Measurements from ENCODE around the gene PFKFB2.
"Not testable (repeated sequence)": the region's sequence is repeated elsewhere in the genome, so short reads cannot be mapped to it uniquely, and the experiment has no call there.

The PFKFB2 gene

DNA sequence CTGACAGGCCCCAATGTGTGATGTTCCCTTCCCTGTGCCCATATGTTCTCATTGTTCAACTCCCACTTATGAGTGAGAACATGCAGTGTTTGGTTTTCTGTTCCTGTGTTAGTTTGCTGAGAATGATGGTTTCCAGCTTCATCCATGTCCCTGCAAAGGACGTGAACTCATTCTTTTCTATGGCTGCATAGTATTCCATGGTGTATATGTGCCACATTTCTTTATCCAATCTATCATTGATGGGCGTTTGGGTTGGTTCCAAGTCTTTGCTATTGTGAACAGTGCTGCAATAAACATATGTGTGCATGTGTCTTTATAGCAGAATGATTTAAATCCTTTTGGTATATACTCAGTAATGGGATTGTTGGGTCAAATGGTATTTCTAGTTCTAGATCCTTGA, 11.7 kb upstream of the PFKFB2 start:
- not testable (repeated sequence) for DNase-seq

DNA sequence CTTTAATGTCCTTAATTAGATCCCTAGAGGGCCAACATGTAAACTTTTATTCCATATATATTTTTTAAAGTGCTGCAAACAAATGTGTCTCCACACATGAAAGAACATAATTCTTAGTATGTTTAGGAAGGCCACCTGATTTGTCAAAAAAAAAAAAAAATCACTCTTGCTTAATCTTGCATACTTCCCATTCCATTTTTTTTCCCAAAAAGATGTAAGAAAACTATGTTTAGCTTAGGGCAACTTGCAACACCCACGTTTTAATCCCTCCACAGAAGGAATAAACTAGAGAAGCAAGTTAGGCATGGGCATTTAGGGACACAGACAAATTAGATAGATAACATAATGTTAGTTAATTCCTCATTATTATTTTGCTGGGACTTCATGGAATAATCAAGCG, 7.6 kb upstream of the PFKFB2 start:
- no peak for DNase-seq

DNA sequence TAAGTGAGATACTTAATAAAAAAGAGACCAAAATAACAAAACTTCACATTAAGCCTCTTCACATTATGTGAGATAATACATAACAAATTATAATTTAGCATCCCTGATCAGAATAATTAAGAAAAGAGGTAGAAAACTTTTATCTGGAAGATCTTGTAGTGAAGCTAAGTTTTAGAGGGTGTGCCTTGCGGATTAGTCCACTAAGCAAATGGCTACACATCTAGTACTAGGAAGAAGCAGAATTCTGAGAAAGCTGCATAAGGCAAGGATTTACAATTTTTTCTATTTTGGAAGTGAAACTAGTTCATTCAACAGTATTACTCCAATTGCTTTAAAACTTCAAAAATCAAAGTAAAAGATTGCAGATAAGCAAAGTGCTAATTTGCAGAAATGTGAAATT, 5.6 kb upstream of the PFKFB2 start:
- no peak for DNase-seq

DNA sequence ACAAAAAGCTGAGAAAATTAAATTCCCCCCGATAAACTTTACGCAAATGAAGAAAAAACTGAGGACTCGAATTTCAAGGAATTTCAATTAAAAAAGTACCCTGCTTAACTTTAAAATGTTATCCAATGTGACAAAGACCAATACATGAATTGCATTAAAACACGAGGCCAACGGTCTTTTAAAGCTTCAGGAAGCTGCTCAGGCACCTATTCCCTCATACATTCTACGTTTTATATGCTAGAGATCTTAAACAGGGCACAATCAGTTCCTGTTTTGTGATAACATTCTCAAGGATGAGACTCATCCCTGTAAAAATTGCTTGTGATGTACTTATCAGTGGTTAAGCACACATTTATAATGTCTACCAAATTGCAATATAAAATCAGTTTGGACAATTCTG, 5.0 kb upstream of the PFKFB2 start:
- DNase-seq: no peak

DNA sequence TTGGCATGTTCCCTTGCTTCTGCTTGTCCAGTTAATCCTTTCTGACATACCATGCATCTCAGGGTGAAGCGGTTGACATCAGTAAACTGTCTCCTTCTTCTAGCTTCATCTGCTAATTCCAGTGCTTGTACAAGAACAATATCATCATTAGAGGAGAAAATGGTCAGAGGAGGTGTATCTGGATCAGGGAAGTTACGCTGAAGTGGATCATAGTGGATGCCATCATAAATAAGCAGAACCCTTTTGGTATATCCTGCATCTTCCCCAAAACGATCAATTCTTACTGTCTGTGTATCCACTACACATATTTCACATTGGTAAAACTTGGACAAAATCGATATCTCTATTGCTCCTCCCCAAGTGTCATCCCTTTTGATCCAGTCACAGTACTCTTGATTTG, 4.0 kb upstream of the PFKFB2 start:
- DNase-seq: no peak

DNA sequence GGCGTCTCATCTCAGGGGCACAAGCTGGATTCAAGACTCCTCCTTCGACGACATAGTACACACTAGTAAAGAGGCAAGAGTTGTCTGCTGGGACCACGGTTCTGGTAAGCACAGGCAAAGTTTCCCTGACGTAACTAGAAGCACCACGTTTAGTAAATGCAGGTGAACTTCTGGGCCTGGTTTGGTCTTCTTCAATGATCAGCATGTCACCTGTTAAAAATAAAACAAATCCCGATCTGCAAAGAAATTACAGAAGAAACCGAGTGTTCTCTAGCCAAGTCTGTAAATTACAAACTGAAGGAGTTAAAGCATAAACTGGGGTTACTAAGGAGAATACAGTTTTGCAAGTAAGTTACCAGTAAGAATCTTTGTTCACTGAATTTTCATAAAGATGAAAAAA, 3.6 kb upstream of the PFKFB2 start:
- no peak for DNase-seq

DNA sequence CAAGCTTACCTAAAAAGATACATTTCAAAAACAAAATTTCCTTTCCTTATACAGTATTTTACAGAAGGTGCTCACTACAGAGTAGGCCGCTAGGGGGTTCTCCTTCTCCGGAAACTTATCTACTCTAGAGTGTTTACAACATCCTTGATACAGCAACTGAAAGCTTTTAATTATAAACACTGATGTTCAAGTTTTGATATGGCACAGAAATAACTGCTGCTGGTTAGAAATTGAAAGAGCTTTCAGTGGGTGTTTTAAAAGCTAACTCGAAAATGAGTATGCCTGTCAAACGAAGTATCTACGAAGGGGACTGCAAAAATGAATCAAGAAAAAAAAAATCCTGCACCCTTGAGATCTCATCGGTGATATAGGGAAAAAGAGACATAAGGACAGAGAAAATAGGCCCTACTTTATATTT, 3.1 kb upstream of the PFKFB2 start:
- DNase-seq: no peak

DNA sequence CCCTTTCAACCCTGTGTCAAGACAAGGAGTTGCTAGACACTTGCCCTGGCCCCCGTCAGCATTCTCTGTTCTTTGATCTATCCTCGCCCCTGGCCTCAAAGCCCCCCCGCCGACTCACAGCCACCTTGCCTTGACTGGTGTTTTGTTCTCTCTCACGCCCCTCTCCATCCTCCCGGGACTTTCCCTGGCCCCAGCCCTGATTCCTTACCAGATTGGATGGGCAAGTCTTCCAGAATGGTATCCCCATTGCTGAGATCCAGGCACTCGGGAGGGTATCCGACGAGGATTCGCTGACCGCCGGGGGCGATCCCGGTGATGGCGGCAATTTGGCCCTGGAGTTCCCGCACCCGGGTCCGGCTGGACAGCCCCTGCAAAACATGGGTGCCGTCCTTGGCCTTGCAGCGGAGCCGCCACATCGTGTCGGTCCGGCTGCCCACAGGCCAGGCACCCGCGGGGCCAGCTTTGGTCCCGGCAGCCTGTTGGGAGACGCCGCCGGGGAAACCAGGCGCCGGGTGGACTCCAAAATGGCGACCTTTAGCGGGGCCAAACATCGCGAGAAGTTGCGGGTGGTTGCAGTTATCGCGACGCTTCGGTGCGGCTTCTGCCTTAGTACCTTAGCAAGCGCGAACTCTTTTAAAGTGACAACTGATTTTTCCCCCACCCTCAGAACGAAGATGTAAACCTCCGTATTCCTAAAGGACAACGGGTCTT, 2.4 kb upstream of the PFKFB2 start:
- peak; percentile 61 for DNase-seq

DNA sequence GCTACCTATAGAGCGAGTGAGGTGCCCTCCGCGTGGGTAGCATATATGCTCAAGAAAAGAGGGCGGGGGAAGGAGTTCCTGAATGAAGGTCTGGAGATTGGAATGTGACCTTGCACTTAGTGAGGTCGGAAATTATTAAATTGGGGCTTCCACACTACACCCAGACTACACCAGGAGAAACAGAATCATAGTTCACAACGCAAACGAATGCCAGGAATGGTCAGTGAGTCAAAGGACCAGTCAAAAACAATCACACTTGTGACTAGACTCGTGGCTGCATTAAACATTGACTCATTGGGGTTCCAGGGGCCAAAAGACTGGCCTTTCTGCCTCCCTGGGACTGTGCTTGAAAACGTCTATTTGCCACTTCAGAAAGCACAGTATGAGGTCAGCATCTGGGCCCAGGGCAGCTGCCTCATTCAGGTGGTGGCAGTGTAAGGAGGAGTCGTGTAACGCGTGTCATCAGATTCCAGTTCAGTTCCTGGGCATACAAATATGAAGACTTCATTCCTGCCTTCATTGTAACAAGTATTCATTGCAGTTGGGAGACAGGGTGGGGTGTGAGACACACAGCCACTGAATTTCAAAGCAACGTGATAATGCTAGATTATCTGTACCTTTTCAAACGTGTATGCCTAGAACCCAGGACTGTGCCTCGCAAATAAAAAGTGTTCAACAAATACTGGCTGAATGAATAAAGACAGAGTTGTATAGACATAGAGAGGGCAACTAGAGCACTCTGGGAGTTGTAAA, 1.7 kb upstream of the PFKFB2 start, which contains the start of gene YOD1:
Gene YOD1 (minus strand): TSS at position 18 of the 753 bp plus-strand sequence. CDS start 178 bp downstream, outside the sequence.
- peak; percentile 40 for DNase-seq

DNA sequence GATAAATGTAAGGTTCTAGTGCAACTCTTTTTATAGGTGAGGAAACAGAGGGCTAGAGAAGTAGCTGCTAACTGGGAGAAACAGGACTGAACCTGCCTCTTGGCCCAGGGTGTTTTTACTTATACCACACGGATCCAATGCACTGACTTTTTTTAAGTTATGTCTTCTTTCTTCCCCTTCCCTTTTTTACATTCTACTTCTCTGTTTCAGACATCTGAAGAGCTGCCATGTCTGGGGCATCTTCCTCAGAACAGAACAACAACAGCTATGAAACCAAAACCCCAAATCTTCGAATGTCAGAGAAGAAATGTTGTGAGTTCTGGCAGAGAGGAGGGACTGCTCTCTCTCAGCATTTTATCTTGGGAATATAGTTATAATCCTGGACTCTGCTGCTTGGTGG, 1.4 kb downstream of the PFKFB2 start:
- DNase-seq: no peak

DNA sequence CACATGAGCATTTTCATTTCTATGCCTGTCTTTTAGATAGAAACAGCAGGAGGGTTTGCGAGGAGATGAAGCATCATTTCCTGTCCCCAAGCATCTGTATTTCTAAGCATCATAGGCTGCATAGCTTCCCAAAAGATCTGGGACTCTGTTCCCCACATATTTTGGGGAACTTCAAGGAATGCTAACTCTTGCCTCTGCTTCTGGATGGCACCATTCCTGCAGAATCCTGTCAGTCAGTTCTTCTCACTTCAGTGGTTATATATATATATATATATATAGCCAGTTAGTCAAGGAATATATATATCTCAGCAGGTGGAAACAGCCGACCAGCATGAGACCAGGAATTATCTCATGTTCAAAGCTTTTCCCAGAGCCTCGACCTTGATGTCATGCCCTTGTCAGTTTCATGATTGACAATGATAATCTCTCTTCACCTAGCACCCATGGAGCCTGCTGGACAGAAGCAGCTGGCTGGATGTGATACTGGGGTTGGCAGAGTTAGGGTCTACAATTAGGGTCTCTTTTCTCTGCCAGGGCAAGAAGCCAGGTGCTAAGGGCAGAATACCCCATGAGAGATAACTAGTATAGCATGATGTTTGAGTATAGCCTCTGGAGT, 2.4 kb downstream of the PFKFB2 start:
- no peak for DNase-seq

DNA sequence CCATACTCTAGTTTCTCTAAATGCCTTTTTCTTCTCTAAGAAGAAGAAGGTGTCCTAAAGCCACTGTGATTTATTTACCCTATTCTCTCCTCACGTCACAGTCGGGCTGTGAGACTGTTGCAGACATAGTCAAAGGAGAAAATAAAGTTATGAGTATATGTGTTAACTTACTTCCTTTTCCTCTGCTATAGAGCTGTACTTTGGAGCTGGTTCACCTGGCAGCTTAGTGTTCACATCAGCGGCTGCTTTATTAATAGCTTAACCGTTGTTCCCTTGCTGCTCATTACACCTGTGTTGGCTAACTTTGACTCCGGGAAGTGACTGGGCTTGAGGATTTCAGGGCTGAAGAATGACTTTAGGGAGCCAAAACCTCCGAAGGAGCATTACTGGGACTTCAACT, 3.6 kb downstream of the PFKFB2 start:
- no peak for DNase-seq

DNA sequence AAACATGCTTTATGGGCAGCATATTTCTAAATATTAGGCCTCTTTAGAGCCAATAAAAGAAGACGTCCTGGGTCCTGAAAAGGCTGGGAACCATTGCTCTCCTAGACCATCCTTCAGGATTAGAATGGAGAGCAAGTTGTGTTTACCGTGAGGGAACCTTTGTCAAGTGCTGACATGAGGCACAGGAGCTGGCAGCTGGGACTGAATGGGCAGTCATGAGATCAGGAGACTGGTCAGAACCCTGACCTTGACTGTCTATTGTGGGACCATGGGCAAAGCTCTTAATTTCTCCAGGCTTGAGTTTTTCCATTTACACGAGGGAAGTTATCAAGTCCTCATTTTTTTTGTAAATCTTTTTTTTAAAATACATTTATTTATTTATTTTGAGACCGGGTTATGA, 5.2 kb downstream of the PFKFB2 start:
- no peak for DNase-seq

DNA sequence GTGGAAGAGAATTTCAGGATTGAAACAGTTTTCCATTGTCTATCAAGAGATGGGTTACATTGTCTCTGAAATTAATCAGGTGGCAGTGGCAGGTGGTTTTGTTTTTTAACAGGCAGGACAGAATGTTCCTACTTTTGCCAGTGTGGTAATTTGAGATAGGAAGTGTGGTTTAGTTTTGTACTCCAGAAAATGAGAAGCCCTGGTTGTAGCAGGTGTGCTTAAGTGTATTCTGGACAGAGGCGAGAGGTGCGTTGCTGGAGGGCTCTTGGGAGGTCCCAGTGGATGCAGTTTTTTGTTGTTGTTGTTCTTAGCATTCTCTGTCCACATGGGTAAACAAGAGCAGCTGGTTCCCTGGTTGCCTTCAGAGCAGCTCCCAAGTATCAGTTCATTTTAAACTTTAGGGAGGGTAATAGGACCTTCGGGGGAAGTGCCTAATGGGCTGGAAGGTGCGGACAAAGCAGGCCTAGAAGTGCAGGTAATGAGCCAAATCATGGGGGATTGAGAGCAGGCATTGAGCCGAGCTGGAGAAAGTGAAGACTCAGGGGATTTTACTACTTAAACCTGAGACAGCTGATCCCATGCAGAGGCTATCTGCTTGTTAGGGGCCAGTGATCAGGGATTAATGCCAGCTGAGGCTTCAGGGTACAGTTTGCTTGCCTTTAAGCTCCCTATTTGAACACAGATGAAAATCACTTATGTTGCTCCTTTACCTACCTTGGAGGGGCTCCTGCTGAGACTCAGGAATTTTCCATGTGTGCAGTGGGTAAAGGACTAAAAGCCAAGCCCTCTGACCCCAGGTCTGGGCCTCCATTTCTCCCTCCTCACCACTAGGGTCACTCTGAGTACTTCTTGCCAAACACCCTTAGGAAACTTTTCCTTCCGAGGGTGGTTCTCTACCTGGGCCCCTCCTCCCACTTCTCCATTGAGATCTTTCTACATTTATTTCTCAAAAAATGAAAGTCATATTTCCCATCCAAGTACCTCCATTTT, 6.1 kb downstream of the PFKFB2 start:
- DNase-seq: no peak

DNA sequence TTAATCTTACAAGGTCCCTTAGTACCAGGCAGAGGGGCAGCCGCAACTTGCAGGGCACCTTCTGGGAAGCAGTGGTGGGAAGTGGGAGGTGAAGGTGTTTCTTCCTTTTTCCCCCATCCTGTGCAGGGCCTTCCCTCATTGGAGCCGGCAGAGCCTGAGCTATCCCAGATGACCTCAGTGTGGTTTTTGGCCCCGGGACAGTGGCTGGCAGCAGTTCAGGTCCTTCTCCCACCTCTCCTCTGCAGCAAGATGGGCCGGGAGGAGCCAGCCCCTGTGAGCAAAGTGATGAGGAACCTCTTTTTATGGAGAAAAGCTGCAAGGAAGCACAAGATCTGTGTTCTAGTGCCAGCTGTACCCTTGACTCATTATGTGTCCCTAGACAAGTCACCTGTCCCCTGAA, 6.8 kb downstream of the PFKFB2 start:
- no peak for DNase-seq

DNA sequence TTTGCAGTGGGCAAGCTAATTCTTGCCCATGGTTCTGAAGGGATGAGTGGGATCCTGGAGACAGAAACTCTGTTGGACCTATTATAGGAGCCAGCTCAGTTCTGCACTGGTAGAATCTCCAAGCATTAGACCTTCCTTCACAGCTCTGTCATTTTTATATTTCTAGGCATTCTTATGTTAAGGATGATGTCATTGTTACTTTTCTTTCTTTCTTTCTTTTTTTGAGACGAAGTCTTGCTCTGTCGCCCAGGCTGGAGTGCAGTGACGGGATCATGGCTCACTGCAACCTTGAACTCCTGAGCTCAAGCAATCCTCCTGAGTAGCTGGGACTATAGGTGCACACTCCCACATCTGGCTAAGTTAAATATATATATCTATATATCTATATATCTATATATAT, 7.5 kb downstream of the PFKFB2 start:
- DNase-seq: no peak

DNA sequence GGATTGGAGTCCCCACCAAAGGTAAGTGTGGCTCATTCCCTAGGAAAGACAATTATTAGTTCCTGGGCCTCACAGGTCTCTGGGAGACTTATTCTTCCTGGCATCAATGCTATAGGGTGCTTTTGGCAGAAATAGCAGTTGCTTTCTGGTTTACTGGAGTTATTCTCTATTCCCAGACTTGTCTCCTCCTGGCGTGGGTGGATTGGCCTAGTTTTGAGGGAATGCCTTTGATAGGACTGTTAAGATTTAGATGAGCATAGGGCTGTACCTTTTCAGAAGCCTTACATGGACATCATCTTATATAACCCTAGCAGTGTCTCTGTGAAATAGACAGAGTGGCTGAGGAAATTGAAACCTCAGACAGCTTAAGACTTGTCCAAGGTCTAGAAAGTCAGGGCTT, 9.0 kb downstream of the PFKFB2 start:
- no peak for DNase-seq

DNA sequence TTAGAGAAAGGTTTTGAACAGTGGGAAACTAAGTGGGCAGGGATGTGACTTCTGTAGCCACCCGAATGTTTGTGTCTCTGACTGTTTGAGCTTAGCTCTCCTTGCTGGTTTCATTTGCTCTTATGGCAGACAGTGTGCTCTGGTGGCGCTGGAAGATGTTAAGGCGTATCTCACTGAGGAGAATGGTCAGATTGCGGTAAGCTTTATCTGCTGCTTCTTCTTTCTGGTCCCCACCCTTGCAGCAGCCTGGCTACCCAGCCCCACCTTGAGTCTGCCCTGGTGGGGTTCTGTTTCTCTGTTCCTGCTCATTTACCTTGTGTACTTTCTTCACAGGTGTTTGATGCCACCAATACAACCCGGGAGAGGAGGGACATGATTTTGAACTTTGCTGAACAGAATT, 9.9 kb downstream of the PFKFB2 start:
- no peak for DNase-seq

DNA sequence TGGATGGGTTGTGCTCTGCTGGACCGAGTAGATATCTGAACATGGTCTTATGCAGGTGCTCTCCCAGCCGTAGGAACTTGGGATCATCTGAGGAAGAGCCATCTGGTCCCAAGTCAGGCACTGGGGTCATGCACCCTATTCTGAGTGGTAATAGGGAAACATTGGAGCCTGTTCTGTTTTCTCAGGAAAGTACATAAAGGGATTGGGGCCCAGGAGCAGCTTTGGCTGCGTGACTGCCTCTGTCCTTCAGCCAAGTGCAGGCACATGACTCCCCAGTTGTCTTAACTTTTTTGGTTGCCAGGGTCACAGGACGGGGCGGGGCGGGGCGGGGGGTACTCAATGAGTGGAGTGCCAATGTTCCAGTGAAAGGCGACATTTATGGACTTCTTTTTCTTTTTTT, 11.5 kb downstream of the PFKFB2 start:
- DNase-seq: no peak

DNA sequence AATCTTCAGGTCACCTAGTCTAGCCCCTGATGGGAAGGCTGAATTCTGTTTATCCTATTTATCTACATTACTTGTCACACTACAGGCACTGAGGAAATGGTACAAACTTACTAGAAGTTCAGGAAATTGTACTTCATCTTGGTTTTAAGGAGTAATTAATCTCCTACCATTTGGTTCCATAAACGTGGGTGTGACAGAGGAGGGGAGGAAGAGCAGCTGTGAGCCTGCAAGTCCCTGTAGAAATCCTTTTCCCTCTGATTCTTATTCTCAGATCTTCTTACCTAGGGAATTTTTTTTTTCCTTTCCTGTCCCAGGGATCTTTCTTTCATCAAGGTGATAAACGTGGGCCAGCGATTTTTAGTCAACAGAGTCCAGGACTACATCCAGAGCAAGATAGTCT, 14.1 kb downstream of the PFKFB2 start:
- no peak for DNase-seq

DNA sequence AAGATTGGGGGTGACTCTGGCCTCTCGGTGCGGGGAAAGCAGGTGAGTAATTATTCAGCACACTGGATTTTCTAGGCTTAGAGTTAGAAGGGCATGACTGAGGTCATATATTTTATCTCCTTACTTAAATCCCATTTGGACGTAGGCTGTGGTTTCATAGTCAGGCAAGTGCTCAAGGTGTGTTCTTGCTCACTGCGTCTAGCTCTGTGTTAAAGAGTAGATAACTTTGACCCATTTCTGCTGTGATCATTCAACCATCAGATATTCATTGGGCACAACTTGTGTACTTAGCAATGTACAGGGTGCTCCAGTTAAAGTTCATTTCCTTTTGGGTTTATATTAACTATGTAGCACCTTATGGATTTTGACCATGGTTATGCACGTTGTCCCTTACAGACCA, 14.6 kb downstream of the PFKFB2 start:
- no peak for DNase-seq

DNA sequence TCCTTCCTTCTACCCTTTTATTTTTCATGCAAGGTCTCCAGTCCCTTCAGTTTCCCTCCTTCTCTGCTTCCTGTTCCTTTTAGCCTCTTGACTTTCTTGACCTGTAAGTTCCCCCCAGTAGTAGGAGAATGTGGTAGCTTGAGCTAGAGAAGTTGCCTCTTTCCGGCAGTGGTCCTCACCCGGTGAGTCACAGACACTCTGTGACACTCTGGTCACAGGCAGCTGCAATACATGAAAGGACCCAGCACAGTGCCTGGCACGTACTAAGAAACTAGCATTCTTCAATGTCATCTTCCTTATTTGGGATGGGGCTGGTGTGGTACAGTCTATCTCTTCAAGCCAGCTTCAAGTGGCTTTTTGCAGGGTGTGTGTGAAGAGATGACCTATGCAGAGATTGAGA, 16.0 kb downstream of the PFKFB2 start:
- DNase-seq: no peak

All from T1000 (cell line).